ENCODE results near the gene TRAF7. TPM values are rescaled to one million over a fixed set of nuclear protein-coding genes. Genes with fewer than 3 reads are reported as not detected.

TRAF7 gene
- total and polyA plus RNA-seq, 2 of the 13 experiments (the other 11 are each of a cell fraction or from before 2014, with no cell fraction given), result 47.9 to 65.6 TPM

- Histone ChIP-seq H3K27ac (ENCODE audit: extremely low read length, insufficient read depth, low read length) (no peak overlapping the region), H3K4me2 (ENCODE audit: low read depth, low read length) (no peak overlapping the region), H3K9ac (ENCODE audit: insufficient read depth, low read depth, low read length) (no peak overlapping the region), H3K27me3 (ENCODE audit: control insufficient read depth in 1 of 2, insufficient read depth in 2 of 2, low read length in 2 of 2) (no peaks in the 10 kb centered on the region), H2AFZ (ENCODE audit: low read length) (no peak overlapping the region), H3K4me1 (ENCODE audit: insufficient read depth, low read length) (no peaks in the 10 kb centered on the region), H3K9me3 (ENCODE audit: low read length) (no peaks in the 10 kb centered on the region), H4K20me1 (ENCODE audit: insufficient read depth, low read length) (no peaks in the 10 kb centered on the region), H3K4me3 (replicated peaks in 1 of 3; ENCODE audit: insufficient read depth in 1 of 3, low read depth in 2 of 3, low read length in 3 of 3) (no peak overlapping the region), H3K36me3 (replicated peaks in 1 of 2; ENCODE audit: control insufficient read depth in 1 of 2, insufficient read depth in 2 of 2, low read length in 2 of 2) (peaks cover 11 to 33% of the 10 kb centered on the region in 2 experiments; a peak in 3 of 5 replicates), H3K79me2 (ENCODE audit: insufficient read depth, low read length) (no peaks in the 10 kb centered on the region)
- 90% methylated on average over 6 of the region's 14 CpGs for WGBS (ENCODE audit: low lambda C conversion rate)
- BruUV-seq (replicated peaks), result no TSS peak
- FAIRE-seq (no peak), ATAC-seq (no peak), DNase-seq (ENCODE audit: low spot score) (no peak)
- POLR2A ChIA-PET, result interaction anchor here (1.3 to 1.4 kb wide), 2 partner anchors 9 to 18 kb away, joined by 3 to 7 read pairs; partner anchors contain the start of gene TRAF7
- TF ChIP-seq DNMT1 (CRISPR knock-in tag; IDR thresholded peaks at IDR 0.05), result no peak
- TF ChIP-seq ZNF7 (CRISPR knock-in tag; IDR thresholded peaks at IDR 0.05), result no peak
- no peak for TF ChIP-seq ZBTB2 (CRISPR knock-in tag; IDR thresholded peaks at IDR 0.05; ENCODE audit: low read depth)
- TF ChIP-seq MTA1 (CRISPR knock-in tag; IDR thresholded peaks at IDR 0.05; ENCODE audit: borderline replicate concordance), result no peak
- no peak for TF ChIP-seq GATAD1 (CRISPR knock-in tag; IDR thresholded peaks at IDR 0.05)
- TF ChIP-seq, protein P1, sequence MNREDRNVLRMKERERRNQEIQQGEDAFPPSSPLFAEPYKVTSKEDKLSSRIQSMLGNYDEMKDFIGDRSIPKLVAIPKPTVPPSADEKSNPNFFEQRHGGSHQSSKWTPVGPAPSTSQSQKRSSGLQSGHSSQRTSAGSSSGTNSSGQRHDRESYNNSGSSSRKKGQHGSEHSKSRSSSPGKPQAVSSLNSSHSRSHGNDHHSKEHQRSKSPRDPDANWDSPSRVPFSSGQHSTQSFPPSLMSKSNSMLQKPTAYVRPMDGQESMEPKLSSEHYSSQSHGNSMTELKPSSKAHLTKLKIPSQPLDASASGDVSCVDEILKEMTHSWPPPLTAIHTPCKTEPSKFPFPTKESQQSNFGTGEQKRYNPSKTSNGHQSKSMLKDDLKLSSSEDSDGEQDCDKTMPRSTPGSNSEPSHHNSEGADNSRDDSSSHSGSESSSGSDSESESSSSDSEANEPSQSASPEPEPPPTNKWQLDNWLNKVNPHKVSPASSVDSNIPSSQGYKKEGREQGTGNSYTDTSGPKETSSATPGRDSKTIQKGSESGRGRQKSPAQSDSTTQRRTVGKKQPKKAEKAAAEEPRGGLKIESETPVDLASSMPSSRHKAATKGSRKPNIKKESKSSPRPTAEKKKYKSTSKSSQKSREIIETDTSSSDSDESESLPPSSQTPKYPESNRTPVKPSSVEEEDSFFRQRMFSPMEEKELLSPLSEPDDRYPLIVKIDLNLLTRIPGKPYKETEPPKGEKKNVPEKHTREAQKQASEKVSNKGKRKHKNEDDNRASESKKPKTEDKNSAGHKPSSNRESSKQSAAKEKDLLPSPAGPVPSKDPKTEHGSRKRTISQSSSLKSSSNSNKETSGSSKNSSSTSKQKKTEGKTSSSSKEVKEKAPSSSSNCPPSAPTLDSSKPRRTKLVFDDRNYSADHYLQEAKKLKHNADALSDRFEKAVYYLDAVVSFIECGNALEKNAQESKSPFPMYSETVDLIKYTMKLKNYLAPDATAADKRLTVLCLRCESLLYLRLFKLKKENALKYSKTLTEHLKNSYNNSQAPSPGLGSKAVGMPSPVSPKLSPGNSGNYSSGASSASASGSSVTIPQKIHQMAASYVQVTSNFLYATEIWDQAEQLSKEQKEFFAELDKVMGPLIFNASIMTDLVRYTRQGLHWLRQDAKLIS (CRISPR knock-in tag; IDR thresholded peaks at IDR 0.05), result no peak
- TF ChIP-seq, protein P2, sequence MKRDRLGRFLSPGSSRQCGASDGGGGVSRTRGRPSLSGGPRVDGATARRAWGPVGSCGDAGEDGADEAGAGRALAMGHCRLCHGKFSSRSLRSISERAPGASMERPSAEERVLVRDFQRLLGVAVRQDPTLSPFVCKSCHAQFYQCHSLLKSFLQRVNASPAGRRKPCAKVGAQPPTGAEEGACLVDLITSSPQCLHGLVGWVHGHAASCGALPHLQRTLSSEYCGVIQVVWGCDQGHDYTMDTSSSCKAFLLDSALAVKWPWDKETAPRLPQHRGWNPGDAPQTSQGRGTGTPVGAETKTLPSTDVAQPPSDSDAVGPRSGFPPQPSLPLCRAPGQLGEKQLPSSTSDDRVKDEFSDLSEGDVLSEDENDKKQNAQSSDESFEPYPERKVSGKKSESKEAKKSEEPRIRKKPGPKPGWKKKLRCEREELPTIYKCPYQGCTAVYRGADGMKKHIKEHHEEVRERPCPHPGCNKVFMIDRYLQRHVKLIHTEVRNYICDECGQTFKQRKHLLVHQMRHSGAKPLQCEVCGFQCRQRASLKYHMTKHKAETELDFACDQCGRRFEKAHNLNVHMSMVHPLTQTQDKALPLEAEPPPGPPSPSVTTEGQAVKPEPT (CRISPR knock-in tag; IDR thresholded peaks at IDR 0.05; ENCODE audit: low read depth), result no peak
- no peak for TF ChIP-seq TERF1 (CRISPR knock-in tag; IDR thresholded peaks at IDR 0.05)
- no peak for TF ChIP-seq HOXA9 (CRISPR knock-in tag; IDR thresholded peaks at IDR 0.05; ENCODE audit: borderline replicate concordance)
- in situ Hi-C loops (cut with HindIII; ENCODE audit: extremely low pct_ligation_motif_present, low pct_unique_long_range_greater_than_20kb), result no loop called here
- CTCF ChIA-PET (ENCODE audit: low intra/inter-chr PET ratio, low total read pairs), result no interaction called here
- intact Hi-C loops (cut with micrococcal nuclease; ENCODE audit: unreplicated experiment), result no loop called here
Measured at GRCh38 chr16:2173366-2173765, 17.8 kb downstream of the TRAF7 start.
